A549 (cell line): ENCODE measurements around the gene FHAD1. TPM values are rescaled to one million over a fixed set of nuclear protein-coding genes. Genes with fewer than 3 reads are reported as not detected.
A peak's percentile ranks its signal among the peaks of the same experiment; 100 is the strongest.

ENCODE experiments used
- ATAC-seq, 2 experiments: fragments of 200-7000 bp in 1 of 2; fragments of >200 bp in 1 of 2; cut with Nextera tagmentation in 1 of 2; cut with Tn5 transposase in 1 of 2; 3 replicates each; pipeline versions ENCODE4 v1.8.0 to v1.9.1; 2018 to 2020; ENCODE audit warnings: mild to moderate bottlenecking in 1 of 2, moderate library complexity in 1 of 2
- CTCF ChIA-PET: fragments of 300-600 bp; sonication (Branson Sonifier 250); formaldehyde crosslinking; extraction: SDS; loops from one replicate; lab custom pipeline; 2021; ENCODE audit warnings: antibody characterized with exemption, inconsistent platforms; lab: Yijun Ruan, JAX
- POLR2A ChIA-PET: fragments of 350-600 bp; formaldehyde crosslinking; extraction: SDS; loops from one replicate; lab custom pipeline; 2021; ENCODE audit warnings: antibody characterized with exemption, inconsistent platforms; lab: Yijun Ruan, JAX
- DNase-seq, 2 experiments: peaks; one replicate each; pipeline versions ENCODE4 v3.0.0 to v3.0.0-alpha.2; 2011 to 2016; ENCODE audit warnings: low read depth in 1 of 2, low spot score in 1 of 2
- FAIRE-seq: peaks from 2 replicates; lab custom pipeline; 2011; peaks lifted over from hg19 to GRCh38; lab: Jason Lieb, UNC
- H3K27ac ChIP-seq, 2 experiments: fragments of >200 bp; sonication (Bioruptor Twin); formaldehyde crosslinking; 3 replicates each; pipeline ENCODE4 v1.5.1; 2016 to 2017
- H3K4me1 ChIP-seq: fragments of >200 bp; sonication (Bioruptor Twin); formaldehyde crosslinking; 3 replicates; pipeline ENCODE4 v1.6.1; 2016
- H3K4me2 ChIP-seq: fragments of >200 bp; sonication (Bioruptor Twin); formaldehyde crosslinking; 3 replicates; pipeline ENCODE4 v1.6.1; 2016
- H3K4me3 ChIP-seq: fragments of >200 bp; sonication (Bioruptor Twin); formaldehyde crosslinking; 3 replicates; pipeline ENCODE4 v1.5.1; 2016
- H3K9me3 ChIP-seq: fragments of >200 bp; sonication (Bioruptor Twin); formaldehyde crosslinking; 3 replicates; pipeline ENCODE4 v1.6.1; 2016
- CBX8 ChIP-seq: fragments of 200-600 bp; sonication (generic); IDR thresholded peaks from 2 replicates; pipeline ENCODE4 v1.6.1; 2016
- EHMT2 ChIP-seq: fragments of 200-600 bp; sonication (generic); IDR thresholded peaks from 2 replicates; pipeline ENCODE4 v1.6.1; 2016; ENCODE audit warnings: antibody characterized with exemption, low read depth, mild to moderate bottlenecking, moderate library complexity
- ESRRA ChIP-seq: fragments of 150-350 bp; IDR thresholded peaks from 2 replicates; pipeline ENCODE4 v1.6.1; 2014; ENCODE audit warnings: mild to moderate bottlenecking, low read length, borderline replicate concordance
- FOSL2 ChIP-seq, 2 experiments: fragments of 450-650 bp in 1 of 2; fragments of >200 bp in 1 of 2; sonication (Bioruptor Twin) in 1 of 2; formaldehyde crosslinking; IDR thresholded peaks; 2 replicates each; pipeline versions ENCODE4 v1.5.0 to v1.6.1; 2016 to 2020; ENCODE audit warnings: mild to moderate bottlenecking in 1 of 2, moderate library complexity in 1 of 2
- HEYL ChIP-seq: fragments of 250-450 bp; sonication (Bioruptor Pico); IDR thresholded peaks from 2 replicates; pipeline ENCODE4 v1.8.0; 2021; ENCODE audit warnings: mild to moderate bottlenecking, moderate library complexity
- HOXA7 ChIP-seq: fragments of 250-450 bp; sonication (Bioruptor Pico); IDR thresholded peaks from 2 replicates; pipeline ENCODE4 v1.5.0; 2020; ENCODE audit warnings: mild to moderate bottlenecking, moderate library complexity
- KDM5A ChIP-seq: fragments of 200-600 bp; sonication (generic); IDR thresholded peaks from 2 replicates; pipeline ENCODE4 v1.6.1; 2016; ENCODE audit warnings: antibody characterized with exemption, mild to moderate bottlenecking
- NPAS2 ChIP-seq: fragments of 250-450 bp; sonication (Bioruptor Pico); IDR thresholded peaks from 2 replicates; pipeline ENCODE4 v1.8.0; 2022; ENCODE audit warnings: mild to moderate bottlenecking, moderate library complexity, borderline replicate concordance
- PHF8 ChIP-seq: fragments of 200-600 bp; sonication (generic); IDR thresholded peaks from 2 replicates; pipeline ENCODE4 v1.6.1; 2016; ENCODE audit warnings: low read depth, mild to moderate bottlenecking, antibody characterized with exemption, moderate library complexity, borderline replicate concordance
- TP53 ChIP-seq: fragments of 250-450 bp; sonication (Bioruptor Pico); IDR thresholded peaks from 2 replicates; pipeline ENCODE4 v1.5.0; 2021; ENCODE audit warnings: mild to moderate bottlenecking, moderate library complexity
- ZC3H11A ChIP-seq: fragments of 450-650 bp; IDR thresholded peaks from 2 replicates; pipeline ENCODE4 v1.6.1; 2014; ENCODE audit warnings: antibody characterized with exemption, mild to moderate bottlenecking
- ZSCAN20 ChIP-seq: fragments of 250-450 bp; sonication (Bioruptor Pico); IDR thresholded peaks from 2 replicates; pipeline ENCODE4 v1.8.0; 2022; ENCODE audit warnings: mild to moderate bottlenecking, moderate library complexity
- WGBS: methylation state at CpG from one replicate; pipeline ENCODE4 v1.1.6; 2017; ENCODE audit errors: missing lambda C conversion rate; 5-methylcytosine and 5-hydroxymethylcytosine counted together
- polyA plus RNA-seq, 4 experiments: library from polyadenylated mRNA; depleted of rRNA in 3 of 4; stranded (reverse); fragments of >200 nt; fragmentation: RNase III in 1 of 4; extraction: RNeasy Plus Mini Kit Qiagen cat#74134 plus additional on column Dnase treatment in 1 of 4; gene quantifications; 2 replicates in 3 of 4; 3 replicates in 1 of 4; pipeline ENCODE4 v1.2.3, GENCODE V29; 2011 to 2017
- TF ChIP-seq, protein P1 (sequence below): fragments of >200 bp; sonication (Bioruptor Twin); formaldehyde crosslinking; IDR thresholded peaks from 3 replicates; pipeline ENCODE4 v1.5.1; 2016
- TF ChIP-seq, protein P2 (sequence below): fragments of 250-450 bp; sonication (Bioruptor Pico); IDR thresholded peaks from 2 replicates; pipeline ENCODE4 v1.5.0; 2020; ENCODE audit warnings: low read depth, mild to moderate bottlenecking, moderate library complexity

The FHAD1 gene
- polyA plus RNA-seq, 2 of the 4 experiments (the other 2 are of a cell fraction) = 0.31 to 0.32 TPM

DNA sequence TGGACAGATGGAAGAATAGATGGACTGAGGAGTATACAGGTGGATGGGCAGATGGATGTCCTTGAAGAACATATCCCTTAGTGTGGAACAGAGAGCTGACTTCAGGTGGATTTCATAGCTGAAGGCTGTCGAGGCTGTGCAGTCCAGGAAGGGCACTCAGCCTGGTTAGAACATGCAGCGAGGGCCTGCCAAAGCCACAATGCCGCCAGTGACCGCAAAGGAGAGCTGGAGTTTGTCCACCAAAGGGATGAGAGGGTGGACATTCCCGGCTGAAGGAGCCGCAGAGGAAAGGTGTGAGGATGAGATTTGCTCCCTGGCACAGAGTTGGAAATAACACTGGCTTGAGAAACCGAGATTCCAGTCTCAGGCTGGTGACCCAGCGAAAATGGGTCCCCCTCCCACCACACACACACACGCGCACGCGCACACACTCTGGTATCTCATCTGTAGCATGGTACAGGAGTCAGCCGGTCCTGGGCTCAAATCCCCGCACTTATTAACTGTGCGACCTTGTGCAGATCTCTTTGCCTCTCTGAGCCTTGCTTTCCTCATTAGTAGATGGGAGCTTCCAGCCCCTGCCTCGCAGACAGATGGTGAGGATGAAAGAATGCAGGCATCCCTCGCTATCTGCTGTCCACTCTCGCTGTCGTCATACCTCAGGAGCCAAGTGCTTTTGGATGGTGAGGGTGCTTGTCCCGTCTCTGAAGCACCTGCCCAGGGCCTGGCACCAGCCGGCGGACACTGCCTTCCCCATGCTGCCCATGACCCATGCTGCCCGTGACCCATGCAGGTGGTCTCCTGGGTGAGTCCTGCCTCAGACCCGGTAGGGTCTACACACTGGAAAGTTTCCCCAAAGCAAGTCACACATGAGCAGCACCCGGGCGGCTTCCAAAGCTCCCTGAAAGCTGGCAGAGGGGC lies 135.8 kb downstream of the FHAD1 start:
- ChIA-PET POLR2A (no interaction called here), CTCF (interaction anchor here (1.0 to 1.4 kb wide), 4 partner anchors 20 to 59 kb away, joined by 3 to 6 read pairs (median 4); no protein-coding TSS in a partner anchor)
- no peak overlapping the region for H3K4me2 ChIP-seq
- ATAC-seq (no peak), DNase-seq (no peak), FAIRE-seq (no peak)
- no peak overlapping the region for H3K4me3 ChIP-seq
- H3K27ac ChIP-seq = no peak overlapping the region
- 83% methylated on average over 21 of the region's 26 CpGs for WGBS
- no peak for TF ChIP-seq CBX8
- TF ChIP-seq, protein P1, sequence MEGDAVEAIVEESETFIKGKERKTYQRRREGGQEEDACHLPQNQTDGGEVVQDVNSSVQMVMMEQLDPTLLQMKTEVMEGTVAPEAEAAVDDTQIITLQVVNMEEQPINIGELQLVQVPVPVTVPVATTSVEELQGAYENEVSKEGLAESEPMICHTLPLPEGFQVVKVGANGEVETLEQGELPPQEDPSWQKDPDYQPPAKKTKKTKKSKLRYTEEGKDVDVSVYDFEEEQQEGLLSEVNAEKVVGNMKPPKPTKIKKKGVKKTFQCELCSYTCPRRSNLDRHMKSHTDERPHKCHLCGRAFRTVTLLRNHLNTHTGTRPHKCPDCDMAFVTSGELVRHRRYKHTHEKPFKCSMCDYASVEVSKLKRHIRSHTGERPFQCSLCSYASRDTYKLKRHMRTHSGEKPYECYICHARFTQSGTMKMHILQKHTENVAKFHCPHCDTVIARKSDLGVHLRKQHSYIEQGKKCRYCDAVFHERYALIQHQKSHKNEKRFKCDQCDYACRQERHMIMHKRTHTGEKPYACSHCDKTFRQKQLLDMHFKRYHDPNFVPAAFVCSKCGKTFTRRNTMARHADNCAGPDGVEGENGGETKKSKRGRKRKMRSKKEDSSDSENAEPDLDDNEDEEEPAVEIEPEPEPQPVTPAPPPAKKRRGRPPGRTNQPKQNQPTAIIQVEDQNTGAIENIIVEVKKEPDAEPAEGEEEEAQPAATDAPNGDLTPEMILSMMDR = no peak
- no peaks in the 10 kb centered on the region for H3K4me1 ChIP-seq
- H3K9me3 ChIP-seq = no peaks in the 10 kb centered on the region

DNA sequence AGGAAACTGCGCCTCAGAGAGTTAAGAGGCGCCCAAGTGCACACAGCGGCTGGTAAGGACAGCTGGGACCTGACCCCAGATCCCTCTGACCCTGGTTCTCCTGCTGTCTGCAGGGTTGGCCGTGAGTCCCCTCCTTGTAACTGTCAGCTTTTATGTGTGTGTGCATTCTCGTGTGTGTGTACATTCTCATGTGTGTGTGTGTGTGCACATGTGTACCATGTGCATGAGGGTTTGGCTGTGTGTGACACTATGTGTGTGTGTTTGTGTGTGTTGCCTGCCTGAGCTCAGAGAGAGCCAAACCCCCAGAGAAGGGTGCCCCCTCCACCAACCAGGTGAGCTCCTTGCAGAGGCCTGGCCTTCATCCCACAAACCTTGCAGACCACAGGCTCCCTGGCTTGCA lies 136.8 kb downstream of the FHAD1 start:
- ATAC-seq (peak in 1 of 2 experiments; percentile 35; a peak in 1 of 6 replicates), DNase-seq (no peak), FAIRE-seq (no peak)
- H3K4me2 ChIP-seq = no peak overlapping the region
- no peak for TF ChIP-seq KDM5A
- TF ChIP-seq, protein P2, sequence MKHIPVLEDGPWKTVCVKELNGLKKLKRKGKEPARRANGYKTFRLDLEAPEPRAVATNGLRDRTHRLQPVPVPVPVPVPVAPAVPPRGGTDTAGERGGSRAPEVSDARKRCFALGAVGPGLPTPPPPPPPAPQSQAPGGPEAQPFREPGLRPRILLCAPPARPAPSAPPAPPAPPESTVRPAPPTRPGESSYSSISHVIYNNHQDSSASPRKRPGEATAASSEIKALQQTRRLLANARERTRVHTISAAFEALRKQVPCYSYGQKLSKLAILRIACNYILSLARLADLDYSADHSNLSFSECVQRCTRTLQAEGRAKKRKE (CRISPR knock-in tag) = no peak
- TF ChIP-seq ZSCAN20 (CRISPR knock-in tag) = no peak
- TF ChIP-seq ZC3H11A = no peak
- TF ChIP-seq NPAS2 = no peak
- no peak for TF ChIP-seq ESRRA
- 67% methylated on average over 1 of the region's 5 CpGs for WGBS
- CTCF ChIA-PET = interaction anchor here (1.0 kb wide), 2 partner anchors 19 to 60 kb away, joined by 3 to 4 read pairs; no protein-coding TSS in a partner anchor
- POLR2A ChIA-PET = no interaction called here
- no peaks in the 10 kb centered on the region for H3K9me3 ChIP-seq
- H3K4me3 ChIP-seq = no peak overlapping the region
- no peak overlapping the region; a peak in 1 of 6 replicates for H3K27ac ChIP-seq
- no peaks in the 10 kb centered on the region for H3K4me1 ChIP-seq

DNA sequence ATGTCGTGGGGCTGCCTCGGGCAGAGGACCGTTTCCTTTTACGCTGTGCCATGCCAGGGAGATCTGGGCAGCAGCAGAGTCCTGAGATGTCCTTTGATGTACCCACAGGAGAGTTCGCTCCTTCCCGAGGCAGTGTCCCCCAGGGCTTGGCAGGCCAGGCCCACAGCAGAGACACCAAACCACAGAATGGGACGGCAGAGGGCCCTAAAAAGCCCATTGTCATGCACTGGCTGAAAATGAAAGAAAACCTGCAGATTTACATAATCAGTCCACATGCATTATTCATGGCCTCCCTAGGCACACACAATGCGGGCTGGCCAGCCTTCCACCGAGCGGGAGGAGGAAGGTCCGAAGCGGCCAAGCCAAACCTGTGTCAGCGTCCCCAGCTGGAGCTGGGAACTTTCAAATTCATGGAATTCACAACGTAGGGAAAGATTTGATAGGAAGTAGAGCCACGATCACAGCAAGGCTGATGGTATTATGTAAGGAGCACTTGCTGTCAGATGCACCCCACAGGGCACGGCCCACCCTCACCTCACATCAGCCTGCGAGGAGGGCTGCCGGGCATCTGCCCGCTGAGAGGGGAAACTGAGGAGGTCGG lies 137.4 kb downstream of the FHAD1 start:
- 87% methylated on average over 18 of the region's 20 CpGs for WGBS
- Histone ChIP-seq H3K27ac (no peak overlapping the region; a peak in 1 of 6 replicates), H3K9me3 (no peaks in the 10 kb centered on the region), H3K4me3 (no peak overlapping the region), H3K4me1 (no peaks in the 10 kb centered on the region), H3K4me2 (no peak overlapping the region)
- ATAC-seq (no peak), FAIRE-seq (no peak), DNase-seq (no peak)
- TF ChIP-seq HOXA7 (CRISPR knock-in tag) (no peak), FOSL2 (IDR thresholded peaks at IDR 0.05) (no peak), FOSL2 (CRISPR knock-in tag; IDR thresholded peaks at IDR 0.05) (no peak), HEYL (CRISPR knock-in tag) (no peak), EHMT2 (no peak), PHF8 (no peak), TP53 (no peak), NPAS2 (no peak)
- TF ChIP-seq, protein P2 (CRISPR knock-in tag) = no peak
- ChIA-PET POLR2A (no interaction called here), CTCF (interaction anchor here (1.0 kb wide), 1 partner anchor 18 kb away, joined by 3 read pairs; no protein-coding TSS in a partner anchor)
